Activated CD4-positive, alpha-beta T cell treated with anti-CD3 and anti-CD28 coated beads, Interleukin-2, amount 50 U/mL, for 1 hour (primary cell): Measurements from ENCODE around the gene IPO4.

ENCODE experiments used
- DNase-seq: peaks from one replicate; pipeline ENCODE4 v3.0.0-alpha.2; 2020

Gene IPO4

GRCh38 chr14:24172261-24172860, 16.3 kb downstream of the IPO4 start:
- no peak for DNase-seq

GRCh38 chr14:24171422-24172260, 17.0 kb downstream of the IPO4 start, which contains the start of gene REC8:
REC8 (plus strand) TSS chr14:24172080; CDS start chr14:24172553, 473 bp downstream.
- peak; percentile 67 for DNase-seq

DNA sequence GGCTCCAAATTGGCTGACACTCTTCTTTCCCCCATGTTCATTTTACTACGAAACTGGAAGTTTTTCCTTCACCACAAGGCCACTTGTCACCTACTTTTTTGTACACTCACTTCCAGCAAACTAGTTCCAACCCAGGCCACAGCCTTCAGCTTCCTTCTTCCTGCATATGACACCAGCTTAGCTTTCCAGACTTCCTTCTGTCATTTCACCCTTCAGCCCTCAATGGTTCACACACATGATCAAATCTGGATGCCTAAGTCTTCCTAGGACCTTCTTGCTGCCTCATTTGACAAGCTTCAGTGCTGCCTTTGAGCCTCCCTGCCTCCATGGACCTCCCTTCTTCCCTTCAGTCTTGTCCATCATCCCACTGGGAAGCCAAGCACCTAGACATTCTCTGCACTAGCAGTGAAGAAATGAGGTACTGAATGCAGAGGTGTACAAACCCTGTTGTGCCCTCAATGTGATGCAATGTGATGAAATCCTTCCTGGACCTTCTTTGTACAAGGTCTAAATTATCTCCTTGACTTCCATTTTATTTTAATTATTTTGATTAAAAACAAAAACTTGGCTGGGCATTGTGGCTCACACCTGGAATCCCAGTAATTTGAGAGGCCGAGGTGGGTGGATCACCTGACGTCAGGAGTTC, 21.0 kb downstream of the IPO4 start:
- DNase-seq, result no peak

DNA sequence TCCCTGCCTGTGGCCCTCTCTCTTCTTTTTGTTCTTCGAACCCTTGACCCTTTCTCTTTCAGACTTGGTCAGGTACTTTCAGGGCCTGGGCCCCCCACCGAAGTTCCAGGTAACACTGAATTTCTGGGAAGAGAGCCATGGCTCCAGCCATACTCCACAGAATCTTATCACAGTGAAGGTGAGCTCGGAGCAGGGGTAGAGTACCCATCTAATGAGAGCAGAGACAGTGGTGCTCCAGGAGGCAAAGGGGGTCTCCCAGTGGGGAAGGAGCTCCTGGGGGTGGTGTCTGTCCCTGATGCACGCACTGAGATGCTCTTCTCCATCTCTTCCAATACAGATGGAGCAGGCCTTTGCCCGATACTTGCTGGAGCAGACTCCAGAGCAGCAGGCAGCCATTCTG, 22.8 kb downstream of the IPO4 start:
- DNase-seq, result no peak

GRCh38 chr14:24164518-24164991, 24.1 kb downstream of the IPO4 start:
- DNase-seq, result no peak

GRCh38 chr14:24162093-24162492, 26.5 kb downstream of the IPO4 start:
- DNase-seq, result no peak

- peak; percentile 98 for DNase-seq
Measured at GRCh38 chr14:24160850-24161804, 27.5 kb downstream of the IPO4 start, which contains the start of gene IRF9. IRF9 (plus strand) TSS chr14:24161265; CDS start chr14:24162145, 880 bp downstream.

- DNase-seq, result no peak
Measured at GRCh38 chr14:24160499-24160849, 28.1 kb downstream of the IPO4 start.

DNA sequence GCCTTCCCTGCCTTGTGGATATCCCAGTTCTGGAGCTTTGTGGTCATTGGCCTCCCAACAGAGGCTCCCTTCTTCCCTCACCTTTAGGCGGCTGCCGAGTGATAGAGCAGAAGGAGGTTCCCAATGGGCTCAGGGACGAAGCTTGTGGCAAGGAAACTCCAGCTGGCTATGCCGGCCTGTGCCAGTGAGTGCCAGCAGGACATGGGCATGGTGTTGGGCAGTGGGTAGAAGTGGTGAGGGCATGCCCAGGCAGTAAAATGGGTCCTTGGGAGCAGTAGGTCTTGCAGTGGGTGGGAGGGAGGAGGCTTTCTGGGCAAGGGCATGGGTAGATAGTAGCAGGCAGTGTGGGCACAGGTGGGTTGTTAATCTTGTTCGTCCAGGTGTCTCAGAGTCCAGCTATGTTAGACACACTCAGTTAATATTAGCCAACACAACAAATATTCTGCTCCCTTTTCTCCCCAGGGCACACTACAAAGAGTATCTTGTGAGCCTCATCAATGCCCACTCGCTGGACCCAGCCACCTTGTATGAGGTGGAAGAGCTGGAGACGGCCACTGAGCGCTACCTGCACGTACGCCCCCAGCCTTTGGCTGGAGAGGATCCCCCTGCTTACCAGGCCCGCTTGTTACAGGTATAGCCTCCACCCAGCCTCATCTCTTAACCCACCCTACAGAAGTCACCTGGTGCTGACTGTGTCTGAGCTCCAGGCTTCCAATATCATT, 28.7 kb downstream of the IPO4 start:
- no peak for DNase-seq

GRCh38 chr14:24157331-24157730, 31.3 kb downstream of the IPO4 start:
- DNase-seq, result no peak

DNA sequence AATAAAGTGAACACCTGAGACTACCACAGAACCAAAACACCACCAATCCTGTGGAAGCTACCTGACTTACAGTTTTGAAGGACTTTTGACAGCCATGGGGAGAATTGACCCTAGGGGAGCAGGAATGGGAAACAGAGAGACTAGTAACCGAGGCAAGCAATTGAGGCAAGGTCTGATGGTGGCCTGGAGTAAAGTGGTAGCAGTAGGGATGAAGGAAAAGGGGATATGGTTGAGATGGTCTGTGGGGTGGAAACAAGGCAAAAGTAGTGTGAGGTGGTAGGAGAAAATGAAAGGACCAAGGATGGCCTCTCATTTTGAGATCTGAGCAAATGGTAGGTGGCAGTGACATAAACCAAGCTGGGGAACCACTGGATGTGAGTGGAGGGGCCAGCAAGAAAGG, 31.8 kb downstream of the IPO4 start:
- DNase-seq, result no peak

- no peak for DNase-seq
Measured at GRCh38 chr14:24155100-24155499, 33.5 kb downstream of the IPO4 start.

GRCh38 chr14:24151404-24152080, 37.1 kb downstream of the IPO4 start:
- DNase-seq, result no peak

- no peak for DNase-seq
Measured at GRCh38 chr14:24150993-24151392, 37.6 kb downstream of the IPO4 start.

DNA sequence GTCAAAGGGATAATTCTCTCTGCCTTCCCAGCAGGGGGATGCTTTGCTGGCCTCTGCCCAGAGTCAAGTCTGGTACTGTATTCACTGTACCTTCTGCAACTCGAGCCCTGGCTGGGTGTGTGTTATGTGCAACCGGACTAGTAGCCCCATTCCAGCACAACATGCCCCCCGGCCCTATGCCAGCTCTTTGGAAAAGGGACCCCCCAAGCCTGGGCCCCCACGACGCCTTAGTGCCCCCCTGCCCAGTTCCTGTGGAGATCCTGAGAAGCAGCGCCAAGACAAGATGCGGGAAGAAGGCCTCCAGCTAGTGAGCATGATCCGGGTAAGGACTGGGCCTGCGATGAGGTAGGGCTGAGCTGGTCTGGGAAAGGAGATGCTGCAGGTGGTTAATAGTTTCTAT, 38.0 kb downstream of the IPO4 start:
- DNase-seq, result no peak

GRCh38 chr14:24150061-24150460, 38.6 kb downstream of the IPO4 start:
- no peak for DNase-seq

- DNase-seq, result no peak
Measured at GRCh38 chr14:24149302-24149969, 39.2 kb downstream of the IPO4 start.

DNA sequence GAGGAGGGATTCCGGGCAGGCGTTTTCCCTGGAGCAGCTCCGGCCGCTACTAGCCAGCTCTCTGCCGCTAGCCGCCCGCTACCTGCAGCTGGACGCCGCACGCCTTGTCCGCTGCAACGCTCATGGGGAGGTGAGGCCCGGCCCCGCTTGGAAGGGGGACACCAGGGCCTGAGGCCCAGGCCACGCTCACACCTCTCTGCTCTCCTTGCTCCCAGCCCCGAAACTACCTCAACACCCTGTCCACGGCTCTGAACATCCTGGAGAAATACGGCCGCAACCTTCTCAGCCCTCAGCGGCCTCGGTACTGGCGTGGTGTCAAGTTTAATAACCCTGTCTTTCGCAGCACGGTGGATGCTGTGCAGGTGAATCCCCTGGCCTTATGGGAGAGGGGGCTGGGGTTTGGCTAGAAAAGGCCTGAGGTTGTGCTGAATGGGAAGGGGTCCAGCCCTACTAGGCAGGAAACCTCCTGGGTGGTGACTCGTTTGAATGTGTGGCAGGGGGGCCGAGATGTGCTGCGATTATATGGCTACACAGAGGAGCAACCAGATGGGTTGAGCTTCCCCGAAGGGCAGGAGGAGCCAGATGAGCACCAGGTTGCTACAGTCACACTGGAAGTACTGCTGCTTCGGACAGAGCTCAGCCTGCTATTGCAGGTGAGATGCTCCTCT, 40.7 kb downstream of the IPO4 start:
- DNase-seq, result no peak

GRCh38 chr14:24146978-24147760, 41.4 kb downstream of the IPO4 start, which contains the start of gene RNF31:
RNF31 (plus strand) TSS chr14:24147498; CDS start chr14:24147699, 201 bp downstream.
- peak; percentile 97 for DNase-seq
